GM12874 (cell line): ENCODE results near the gene ANKRD11.

Experiments
- TF ChIP-seq, protein P1 (sequence below): IDR thresholded peaks from 2 replicates; pipeline ENCODE4 v1.5.1; 2011; ENCODE audit warnings: low read depth, mild to moderate bottlenecking, control low read depth, low read length, moderate library complexity; ENCODE audit not compliant: insufficient read depth

ANKRD11 gene

GRCh38 chr16:89261691-89262563 lies 228.4 kb downstream of the ANKRD11 start:
- TF ChIP-seq, protein P1, sequence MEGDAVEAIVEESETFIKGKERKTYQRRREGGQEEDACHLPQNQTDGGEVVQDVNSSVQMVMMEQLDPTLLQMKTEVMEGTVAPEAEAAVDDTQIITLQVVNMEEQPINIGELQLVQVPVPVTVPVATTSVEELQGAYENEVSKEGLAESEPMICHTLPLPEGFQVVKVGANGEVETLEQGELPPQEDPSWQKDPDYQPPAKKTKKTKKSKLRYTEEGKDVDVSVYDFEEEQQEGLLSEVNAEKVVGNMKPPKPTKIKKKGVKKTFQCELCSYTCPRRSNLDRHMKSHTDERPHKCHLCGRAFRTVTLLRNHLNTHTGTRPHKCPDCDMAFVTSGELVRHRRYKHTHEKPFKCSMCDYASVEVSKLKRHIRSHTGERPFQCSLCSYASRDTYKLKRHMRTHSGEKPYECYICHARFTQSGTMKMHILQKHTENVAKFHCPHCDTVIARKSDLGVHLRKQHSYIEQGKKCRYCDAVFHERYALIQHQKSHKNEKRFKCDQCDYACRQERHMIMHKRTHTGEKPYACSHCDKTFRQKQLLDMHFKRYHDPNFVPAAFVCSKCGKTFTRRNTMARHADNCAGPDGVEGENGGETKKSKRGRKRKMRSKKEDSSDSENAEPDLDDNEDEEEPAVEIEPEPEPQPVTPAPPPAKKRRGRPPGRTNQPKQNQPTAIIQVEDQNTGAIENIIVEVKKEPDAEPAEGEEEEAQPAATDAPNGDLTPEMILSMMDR, result no peak

DNA sequence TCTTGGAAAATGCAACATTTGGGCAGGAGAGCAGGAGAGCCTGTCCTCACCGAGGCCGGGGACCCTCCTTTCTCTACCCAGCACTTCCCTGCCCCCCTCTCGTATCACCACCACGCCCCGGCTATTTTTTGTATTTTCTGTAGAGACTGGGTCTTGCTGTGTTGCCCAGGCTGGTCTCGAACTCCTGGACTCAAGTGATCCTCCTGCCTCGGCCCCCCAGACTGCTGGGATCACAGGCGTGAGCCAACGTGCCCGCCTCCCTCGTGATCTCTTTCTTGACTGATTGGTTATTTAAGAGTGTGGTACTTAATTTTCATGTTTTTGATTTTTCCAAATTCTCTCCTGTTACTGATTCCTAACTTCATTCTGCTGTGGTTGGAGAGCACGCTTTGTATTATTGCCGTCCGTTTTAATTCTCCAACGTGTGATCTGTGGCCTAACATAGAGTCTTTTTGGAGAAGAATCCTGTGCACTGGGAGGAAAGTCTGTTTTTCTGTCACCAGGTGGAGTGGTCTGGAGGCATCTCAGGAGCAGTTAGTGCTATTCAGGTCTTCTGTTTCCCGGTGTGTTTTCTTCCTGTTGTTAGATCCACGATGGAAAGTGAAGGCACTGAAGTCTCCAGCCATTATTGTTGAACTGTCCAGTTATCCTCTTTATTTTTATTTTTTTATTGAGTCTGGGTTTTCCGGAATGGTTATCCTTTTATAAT lies 232.4 kb downstream of the ANKRD11 start:
- TF ChIP-seq, protein P1, result no peak

- TF ChIP-seq, protein P1, result no peak
These were observed 233.1 kb downstream of the ANKRD11 start for GRCh38 chr16:89257281-89257731.

DNA sequence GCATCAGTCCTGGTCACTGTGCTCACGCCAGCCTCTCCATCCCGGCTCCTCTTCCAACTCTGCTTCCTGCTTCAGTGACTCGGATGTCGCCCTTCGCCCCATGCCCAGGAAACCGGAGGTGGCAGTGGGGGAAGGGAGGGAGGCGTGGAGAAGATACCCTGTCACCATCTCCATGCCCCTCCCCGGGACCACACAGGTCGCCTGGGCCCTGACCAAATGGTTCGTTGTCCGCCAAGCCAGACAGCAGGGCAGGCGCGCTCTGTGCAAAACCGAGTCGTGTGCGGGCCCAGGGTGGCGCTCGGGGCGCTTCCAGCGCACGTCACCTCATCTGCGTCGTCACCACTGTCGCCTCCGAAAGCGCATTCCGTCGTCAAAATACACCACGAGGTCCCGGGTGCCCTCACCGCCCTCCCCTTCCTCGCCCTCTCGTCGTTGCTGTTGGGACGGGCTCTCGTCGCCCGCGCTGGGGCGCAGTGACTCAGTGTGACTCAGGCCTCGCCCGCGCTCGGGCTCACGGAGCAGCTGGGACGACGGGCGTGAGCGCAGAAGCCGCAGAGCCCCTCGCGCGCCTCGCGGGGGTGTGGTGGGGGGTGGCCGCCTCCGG lies 233.6 kb downstream of the ANKRD11 start:
- TF ChIP-seq, protein P1, result no peak

GRCh38 chr16:89253548-89254287 lies 236.6 kb downstream of the ANKRD11 start:
- TF ChIP-seq, protein P1, result no peak

- TF ChIP-seq, protein P1, result no peak
These were observed 242.0 kb downstream of the ANKRD11 start for GRCh38 chr16:89248196-89248982.
